GM12864 (cell line): ENCODE results near the gene ITSN1.

Experiments
- DNase-seq: peaks from one replicate; pipeline ENCODE4 v3.0.0-alpha.2; 2011; ENCODE audit warnings: low read depth
- H3K4me3 ChIP-seq: 2 replicates; pipeline ENCODE4 v1.5.1; 2011; ENCODE audit warnings: mild to moderate bottlenecking, low read depth, low read length, control low read depth
- CTCF ChIP-seq: IDR thresholded peaks from 2 replicates; pipeline ENCODE4 v1.5.1; 2011; ENCODE audit warnings: low read depth, mild to moderate bottlenecking, moderate library complexity, low read length, control low read depth, inconsistent platforms; ENCODE audit errors: missing control alignments

The ITSN1 gene

GRCh38 chr21:33767236-33767635 lies 124.9 kb downstream of the ITSN1 start:
- DNase-seq, result no peak
- TF ChIP-seq CTCF, result no peak
- no peak overlapping the region for H3K4me3 ChIP-seq

- TF ChIP-seq CTCF, result no peak
- DNase-seq, result no peak
- H3K4me3 ChIP-seq, result no peak overlapping the region
Measured at GRCh38 chr21:33767960-33768359, 125.7 kb downstream of the ITSN1 start.

GRCh38 chr21:33769057-33769456 lies 126.8 kb downstream of the ITSN1 start:
- TF ChIP-seq CTCF, result no peak
- no peak overlapping the region for H3K4me3 ChIP-seq
- DNase-seq, result no peak

GRCh38 chr21:33770542-33770941 lies 128.2 kb downstream of the ITSN1 start:
- TF ChIP-seq CTCF, result no peak
- no peak for DNase-seq
- no peak overlapping the region for H3K4me3 ChIP-seq

GRCh38 chr21:33771976-33772375 lies 129.7 kb downstream of the ITSN1 start:
- H3K4me3 ChIP-seq, result no peak overlapping the region
- TF ChIP-seq CTCF, result no peak
- no peak for DNase-seq

GRCh38 chr21:33774551-33774950 lies 132.2 kb downstream of the ITSN1 start:
- no peak for DNase-seq
- TF ChIP-seq CTCF, result no peak
- no peak overlapping the region for H3K4me3 ChIP-seq

- TF ChIP-seq CTCF, result no peak
- DNase-seq, result no peak
- H3K4me3 ChIP-seq, result no peak overlapping the region
Measured at GRCh38 chr21:33775100-33775828, 133.0 kb downstream of the ITSN1 start.
